Stimulated activated CD8-positive, alpha-beta memory T cell treated with anti-CD3 and anti-CD28 coated beads, Interleukin-15, amount 100 ng/mL, for 24 hours (primary cell): ENCODE data around the gene LTBP3.
"Not testable (repeated sequence)": the region's sequence is repeated elsewhere in the genome, so short reads cannot be mapped to it uniquely, and the experiment has no call there.

Experiments used
- DNase-seq: peaks from one replicate; pipeline ENCODE4 v3.0.0-alpha.2; 2020; ENCODE audit warnings: low read depth

LTBP3 gene

DNA sequence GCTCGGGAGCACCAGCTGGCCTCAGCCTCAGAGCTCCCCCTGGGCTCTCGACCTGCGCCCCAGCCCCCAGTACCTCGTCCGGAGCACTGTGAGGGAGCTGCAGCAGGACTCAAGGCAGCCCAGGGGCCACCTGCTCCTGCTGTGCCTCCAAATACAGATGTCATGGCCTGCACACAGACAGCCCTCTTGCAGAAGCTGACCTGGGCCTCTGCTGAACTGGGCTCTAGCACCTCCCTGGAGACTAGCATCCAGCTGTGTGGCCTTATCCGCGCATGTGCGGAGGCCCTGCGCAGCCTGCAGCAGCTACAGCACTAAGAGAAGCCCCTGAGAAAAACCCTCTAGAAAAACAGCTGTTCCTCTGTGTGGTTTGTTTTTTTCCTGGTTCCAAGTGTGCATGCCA, 13.3 kb upstream of the LTBP3 start:
- no peak for DNase-seq

DNA sequence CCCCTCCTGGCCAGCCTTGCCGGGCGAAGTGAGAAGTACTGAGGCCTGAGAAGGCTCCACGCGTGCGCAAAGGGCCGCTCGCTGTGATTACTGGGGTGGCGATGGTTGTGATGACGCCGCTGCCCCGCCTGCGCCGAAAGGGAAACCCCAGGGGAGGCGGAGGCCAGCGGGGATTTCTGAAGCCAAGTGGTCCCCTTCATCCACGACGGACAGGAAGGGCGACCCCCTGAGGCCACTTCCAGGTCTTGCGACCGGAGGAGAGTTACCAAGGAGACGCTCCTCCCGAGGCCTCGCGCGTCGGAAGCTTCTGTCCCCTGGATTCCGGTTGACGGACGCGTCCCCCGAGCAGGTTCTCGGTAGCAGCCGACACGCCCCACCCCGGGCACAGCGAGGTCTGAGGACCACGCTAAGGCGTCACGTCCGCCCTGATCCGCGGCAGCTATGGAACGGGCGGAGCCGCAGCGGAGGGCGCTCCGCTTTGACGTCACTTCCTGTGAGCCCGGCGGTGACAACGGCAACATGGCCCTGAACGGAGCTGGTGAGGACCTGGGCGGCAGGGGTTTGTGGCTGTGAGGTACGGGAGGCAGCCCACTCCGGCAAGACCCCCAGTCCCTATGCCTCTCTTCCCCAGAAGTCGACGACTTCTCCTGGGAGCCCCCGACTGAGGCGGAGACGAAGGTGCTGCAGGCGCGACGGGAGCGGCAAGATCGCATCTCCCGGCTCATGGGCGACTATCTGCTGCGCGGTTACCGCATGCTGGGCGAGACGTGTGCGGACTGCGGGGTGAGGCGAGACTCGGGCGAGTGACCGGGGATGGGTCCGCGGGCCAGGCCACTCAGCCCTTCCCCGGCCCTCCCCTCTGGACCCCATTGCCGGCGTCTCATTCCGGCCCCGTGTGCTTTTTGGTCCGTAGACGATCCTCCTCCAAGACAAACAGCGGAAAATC, 12.1 kb upstream of the LTBP3 start, which contains the start of gene ZNRD2:
Gene ZNRD2, plus strand, starts transcription at position 505 of the 946 bp plus-strand sequence. Its CDS starts 15 bp downstream, at position 520.
- peak; percentile 90 for DNase-seq

DNA sequence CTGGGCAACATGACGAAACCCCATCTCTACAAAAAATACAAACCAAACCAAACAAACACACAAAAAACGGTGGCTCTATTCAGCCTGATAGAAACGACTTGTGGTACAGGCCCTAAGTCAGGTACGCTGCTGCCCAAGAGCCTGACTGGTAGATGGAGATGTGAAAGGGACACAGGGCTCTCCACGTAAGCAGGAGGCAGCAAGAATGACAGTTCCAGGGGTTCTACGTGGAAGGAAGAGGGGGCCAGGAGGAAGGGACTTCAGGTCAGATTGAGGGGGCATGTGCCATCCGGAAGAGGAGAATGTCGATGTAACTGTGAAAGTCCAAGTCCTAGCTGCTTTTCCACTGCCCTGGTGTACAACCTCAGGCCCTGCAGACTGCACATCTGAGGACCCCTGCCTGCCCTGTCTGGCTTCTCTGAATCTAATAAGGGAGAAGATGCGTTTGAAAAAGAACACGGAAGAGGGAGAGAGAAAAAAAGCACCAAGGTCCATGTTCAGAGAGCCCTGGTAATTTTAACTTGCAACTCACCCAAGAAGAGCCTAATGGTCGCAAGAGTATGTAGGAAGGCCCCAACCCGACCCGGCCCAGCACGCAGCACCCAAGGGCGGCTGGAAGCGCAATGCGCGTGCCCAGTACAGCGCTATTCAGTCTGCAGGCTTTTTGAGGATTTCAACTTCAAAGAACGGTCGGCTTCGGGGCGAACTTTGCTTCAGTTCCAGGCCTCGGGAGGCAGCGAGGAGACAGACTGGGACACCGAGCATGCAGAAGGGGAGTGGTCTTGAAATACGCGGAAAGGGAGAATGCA, 11.2 kb upstream of the LTBP3 start:
- DNase-seq: no peak

GRCh38 chr11:65565624-65566453, 7.7 kb upstream of the LTBP3 start:
- DNase-seq: no peak

GRCh38 chr11:65564879-65565559, 6.9 kb upstream of the LTBP3 start:
- not testable (repeated sequence) for DNase-seq

DNA sequence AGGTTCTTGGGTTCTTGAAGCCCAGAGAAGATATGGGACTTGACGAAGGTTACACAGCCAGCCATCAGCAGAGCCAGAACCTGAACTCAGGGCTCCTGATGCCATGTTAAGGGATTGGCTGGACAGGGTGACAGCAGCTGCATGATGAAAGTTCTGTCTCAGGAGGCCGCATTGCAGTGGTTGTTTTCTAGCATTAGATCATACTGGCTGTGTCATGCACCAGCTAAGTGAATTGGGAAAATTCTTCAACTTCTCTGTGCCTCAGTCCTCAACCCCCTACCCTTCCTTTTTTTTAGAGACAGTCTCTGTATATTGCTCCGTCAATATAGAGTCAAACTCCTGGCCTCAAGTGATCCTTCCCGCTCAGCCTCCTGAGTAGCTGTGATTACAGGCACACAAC, 5.4 kb upstream of the LTBP3 start:
- DNase-seq: no peak

GRCh38 chr11:65562788-65563187, 4.6 kb upstream of the LTBP3 start:
- DNase-seq: no peak

GRCh38 chr11:65562020-65562419, 3.9 kb upstream of the LTBP3 start:
- no peak for DNase-seq

DNA sequence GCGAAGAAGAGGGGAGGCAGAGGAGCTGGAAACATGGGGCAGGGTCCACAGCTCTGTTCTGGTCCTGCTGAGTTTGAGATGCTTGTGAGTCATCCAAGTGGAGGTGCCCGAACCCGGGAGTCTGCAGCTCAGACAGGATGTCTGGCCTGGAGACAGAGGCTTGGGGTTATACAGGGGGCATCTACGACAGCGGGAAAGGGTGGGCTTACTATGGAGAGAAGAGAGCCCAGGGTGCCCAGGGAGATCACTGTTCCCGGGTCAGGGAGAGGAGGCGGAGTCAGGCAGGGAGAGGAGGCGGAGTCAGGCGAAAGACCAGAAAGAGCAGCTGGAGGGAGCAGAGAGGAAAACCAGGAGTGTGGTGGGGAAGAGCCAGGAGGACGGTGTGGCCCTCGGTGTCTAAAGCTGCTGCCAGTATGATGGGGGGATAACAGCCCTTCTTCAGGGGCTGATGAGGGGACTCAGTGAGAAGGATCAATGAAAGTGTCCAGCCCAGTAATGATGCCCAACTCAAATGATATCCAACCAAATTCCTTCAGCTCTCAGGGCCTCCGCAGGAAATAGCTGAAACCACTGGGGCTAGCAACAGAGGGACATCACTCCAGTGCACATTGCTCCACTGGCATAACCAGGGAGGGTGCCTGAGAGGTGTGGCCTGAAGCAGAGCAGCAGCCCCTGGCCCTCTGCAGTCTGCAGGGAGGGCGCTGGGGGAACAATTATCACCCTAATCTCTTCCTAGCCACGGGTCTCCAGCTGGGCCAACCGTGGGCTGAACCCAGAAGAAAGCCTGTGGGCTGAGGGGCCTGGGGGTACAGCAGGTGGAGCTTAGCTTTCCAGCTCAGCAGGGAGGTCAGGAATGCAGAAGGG, 2.6 kb upstream of the LTBP3 start:
- DNase-seq: no peak

DNA sequence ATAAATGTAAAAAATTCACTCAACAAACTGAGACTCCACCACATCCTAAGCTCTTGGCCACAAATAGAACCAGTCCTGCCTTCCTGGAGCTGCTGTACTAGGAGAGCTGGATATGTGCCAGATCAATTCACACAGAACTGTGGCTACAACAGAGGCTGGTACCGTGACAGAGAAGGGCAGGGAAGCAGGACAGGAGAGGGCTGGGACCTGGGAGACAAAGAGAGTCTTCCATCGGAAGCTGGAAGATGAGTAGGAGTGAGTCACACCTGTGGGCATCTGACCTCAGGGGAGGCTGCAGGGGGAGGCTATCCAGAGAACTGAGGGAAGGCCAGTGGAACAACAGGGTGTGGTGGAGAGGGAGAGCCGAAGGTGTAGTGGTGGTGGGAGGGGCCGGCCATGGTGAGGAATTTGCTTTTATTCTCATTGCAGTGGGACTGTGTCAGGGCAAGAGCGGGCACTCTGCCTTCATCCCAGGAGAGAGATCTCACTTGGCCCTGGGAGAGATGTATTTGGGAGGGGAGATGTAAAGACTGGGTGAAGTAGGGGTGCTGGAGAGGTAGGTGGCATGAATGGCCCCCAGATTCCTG, 1.9 kb upstream of the LTBP3 start:
- no peak for DNase-seq

- no peak for DNase-seq
Observed at GRCh38 chr11:65559535-65559934, 1.4 kb upstream of the LTBP3 start.

GRCh38 chr11:65558930-65559509, 861 bp upstream of the LTBP3 start:
- DNase-seq: no peak

- no peak for DNase-seq
Observed at GRCh38 chr11:65557280-65558001, 718 bp downstream of the LTBP3 start.

DNA sequence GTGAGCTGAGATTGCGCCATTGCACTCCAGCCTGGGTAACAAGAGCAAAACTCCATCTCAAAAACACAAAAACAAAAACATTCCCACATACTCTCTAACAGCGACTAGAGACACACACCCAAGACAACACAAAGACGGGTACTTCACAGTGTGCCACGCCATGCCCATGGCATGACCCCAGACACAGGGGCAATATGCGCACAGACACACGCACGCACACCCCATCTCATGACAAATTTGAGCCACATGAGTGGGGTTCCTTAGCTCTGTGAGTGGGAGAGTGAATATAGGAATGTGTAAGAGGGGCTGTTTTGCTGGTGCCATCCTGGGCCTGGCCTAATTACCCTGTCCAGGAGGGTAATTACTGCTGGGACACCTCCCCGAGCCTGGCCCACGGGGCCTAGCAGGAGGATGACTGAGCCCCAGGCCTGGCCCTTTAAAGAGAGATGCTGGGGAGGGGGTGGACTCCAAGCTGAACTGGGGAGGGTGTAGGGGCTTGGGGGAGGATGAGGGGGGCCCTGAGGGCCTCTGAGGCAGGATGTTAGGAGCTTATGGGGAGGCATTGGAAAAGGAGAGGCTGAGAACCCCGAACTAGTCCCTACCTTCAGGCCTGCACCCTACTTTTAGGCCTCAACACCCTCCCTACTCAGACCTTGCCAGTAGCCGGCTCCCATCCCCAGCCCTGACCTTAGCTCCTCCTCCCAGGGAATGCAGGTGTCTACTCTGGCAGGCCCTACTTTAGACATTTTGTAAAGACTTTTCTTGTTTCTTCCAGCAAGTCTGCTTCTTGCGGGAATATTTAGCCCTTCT, 1.5 kb downstream of the LTBP3 start:
- no peak for DNase-seq

DNA sequence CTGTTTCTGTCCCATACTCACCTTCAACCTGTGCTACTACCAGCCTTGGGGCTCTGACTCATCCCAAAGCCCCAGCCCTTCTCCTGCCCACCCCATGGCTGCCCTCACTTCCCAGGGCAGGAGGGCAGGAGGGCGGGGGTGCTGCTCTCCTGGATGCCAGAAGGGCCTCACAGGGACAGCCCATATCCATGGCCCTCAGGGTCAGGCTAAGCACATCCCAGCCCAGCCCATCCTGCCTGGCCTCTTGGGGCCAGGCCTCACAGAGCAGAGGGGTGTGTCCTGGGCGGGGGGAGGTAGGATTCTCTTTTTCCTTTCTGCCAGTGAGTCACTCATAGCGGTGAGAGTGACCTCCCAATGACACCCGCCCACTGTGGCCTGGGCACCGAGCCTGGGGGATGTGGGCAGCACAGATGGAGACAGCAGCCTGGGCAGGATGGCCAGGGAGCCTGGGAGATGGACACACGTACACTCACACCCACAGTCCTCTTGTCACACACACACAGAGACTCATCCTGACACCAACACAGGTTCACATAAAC, 2.4 kb downstream of the LTBP3 start:
- DNase-seq: no peak

- no peak for DNase-seq
Observed at GRCh38 chr11:65554842-65555430, 3.2 kb downstream of the LTBP3 start.

- no peak for DNase-seq
Observed at GRCh38 chr11:65554057-65554818, 3.9 kb downstream of the LTBP3 start.
